IPS-18a (cell line): Measurements from ENCODE around the gene SDK2.
"Not testable (repeated sequence)": the region's sequence is repeated elsewhere in the genome, so short reads cannot be mapped to it uniquely, and the experiment has no call there.

ENCODE experiments used
- H3K27ac ChIP-seq: one replicate; pipeline ENCODE4 v1.5.1; 2013; ENCODE audit warnings: low read length
- H3K27me3 ChIP-seq: one replicate; pipeline ENCODE4 v1.6.1; 2013; ENCODE audit warnings: mild to moderate bottlenecking, low read length; ENCODE audit not compliant: control insufficient read depth, insufficient read depth
- H3K36me3 ChIP-seq: one replicate; pipeline ENCODE4 v1.6.1; 2013; ENCODE audit warnings: low read depth, low read length; ENCODE audit not compliant: control insufficient read depth
- H3K4me1 ChIP-seq: one replicate; pipeline ENCODE4 v1.6.1; 2013; ENCODE audit warnings: low read depth, low read length; ENCODE audit not compliant: control insufficient read depth
- H3K4me3 ChIP-seq: one replicate; pipeline ENCODE4 v1.5.1; 2013; ENCODE audit warnings: low read length
- H3K9ac ChIP-seq: one replicate; pipeline ENCODE4 v1.6.1; 2013; ENCODE audit warnings: mild to moderate bottlenecking, low read length, moderate library complexity
- H3K9me3 ChIP-seq: one replicate; pipeline ENCODE4 v1.6.1; 2013; ENCODE audit warnings: low read depth, low read length; ENCODE audit not compliant: control insufficient read depth

SDK2 gene

DNA sequence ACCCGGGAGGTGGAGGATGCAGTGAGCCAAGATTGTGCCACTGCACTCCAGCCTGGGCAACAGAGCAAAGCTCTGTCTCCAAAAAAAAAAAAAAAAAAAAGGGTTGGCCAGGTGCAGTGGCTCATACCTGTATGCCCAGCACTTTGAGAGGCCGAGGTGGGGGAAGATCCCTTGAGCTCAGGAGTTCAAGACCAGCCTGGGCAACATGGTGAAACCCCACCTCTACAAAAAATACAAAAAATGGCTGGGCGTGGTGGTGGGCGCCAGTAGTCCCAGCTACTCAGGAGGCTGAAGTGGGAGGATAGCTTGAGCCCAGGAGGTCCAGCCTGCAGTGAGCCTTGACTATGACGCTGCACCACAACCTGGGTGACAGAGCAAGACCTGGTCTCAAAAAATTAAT, 335.3 kb downstream of the SDK2 start:
- H3K9ac ChIP-seq, H3K9me3 ChIP-seq, H3K36me3 ChIP-seq, H3K4me3 ChIP-seq, H3K27ac ChIP-seq: not testable (repeated sequence)
- peaks cover 32% of the 10 kb centered on the region for H3K4me1 ChIP-seq
- peaks cover 13% of the 10 kb centered on the region for H3K27me3 ChIP-seq

GRCh38 chr17:73308017-73308823, 336.0 kb downstream of the SDK2 start:
- Histone ChIP-seq H3K9ac (no peak overlapping the region), H3K9me3 (no peaks in the 10 kb centered on the region), H3K27me3 (peaks cover 9% of the 10 kb centered on the region), H3K27ac (no peak overlapping the region), H3K36me3 (no peaks in the 10 kb centered on the region), H3K4me1 (peaks cover 29% of the 10 kb centered on the region), H3K4me3 (no peak overlapping the region)

- peaks cover 22% of the 10 kb centered on the region for H3K4me1 ChIP-seq
- no peaks in the 10 kb centered on the region for H3K9me3 ChIP-seq
- H3K27me3 ChIP-seq, result no peaks in the 10 kb centered on the region
- no peak overlapping the region for H3K9ac ChIP-seq
- no peak overlapping the region for H3K27ac ChIP-seq
- H3K4me3 ChIP-seq, result no peak overlapping the region
- H3K36me3 ChIP-seq, result no peaks in the 10 kb centered on the region
Observed at GRCh38 chr17:73307130-73307529, 337.1 kb downstream of the SDK2 start.

GRCh38 chr17:73305845-73306836, 338.1 kb downstream of the SDK2 start:
- no peak overlapping the region for H3K4me3 ChIP-seq
- peaks cover 22% of the 10 kb centered on the region for H3K4me1 ChIP-seq
- no peak overlapping the region for H3K9ac ChIP-seq
- H3K9me3 ChIP-seq, result no peaks in the 10 kb centered on the region
- no peak overlapping the region for H3K27ac ChIP-seq
- no peaks in the 10 kb centered on the region for H3K27me3 ChIP-seq
- H3K36me3 ChIP-seq, result no peaks in the 10 kb centered on the region

GRCh38 chr17:73304971-73305812, 339.1 kb downstream of the SDK2 start:
- Histone ChIP-seq H3K9ac (no peak overlapping the region), H3K4me3 (no peak overlapping the region), H3K27me3 (no peaks in the 10 kb centered on the region), H3K27ac (no peak overlapping the region), H3K4me1 (peaks cover 22% of the 10 kb centered on the region), H3K36me3 (no peaks in the 10 kb centered on the region), H3K9me3 (no peaks in the 10 kb centered on the region)

- peaks cover 16% of the 10 kb centered on the region for H3K4me1 ChIP-seq
- H3K27ac ChIP-seq, result no peak overlapping the region
- H3K27me3 ChIP-seq, result no peaks in the 10 kb centered on the region
- H3K4me3 ChIP-seq, result no peak overlapping the region
- no peaks in the 10 kb centered on the region for H3K36me3 ChIP-seq
- H3K9ac ChIP-seq, result no peak overlapping the region
- H3K9me3 ChIP-seq, result no peaks in the 10 kb centered on the region
Observed at GRCh38 chr17:73304438-73304837, 339.8 kb downstream of the SDK2 start.

DNA sequence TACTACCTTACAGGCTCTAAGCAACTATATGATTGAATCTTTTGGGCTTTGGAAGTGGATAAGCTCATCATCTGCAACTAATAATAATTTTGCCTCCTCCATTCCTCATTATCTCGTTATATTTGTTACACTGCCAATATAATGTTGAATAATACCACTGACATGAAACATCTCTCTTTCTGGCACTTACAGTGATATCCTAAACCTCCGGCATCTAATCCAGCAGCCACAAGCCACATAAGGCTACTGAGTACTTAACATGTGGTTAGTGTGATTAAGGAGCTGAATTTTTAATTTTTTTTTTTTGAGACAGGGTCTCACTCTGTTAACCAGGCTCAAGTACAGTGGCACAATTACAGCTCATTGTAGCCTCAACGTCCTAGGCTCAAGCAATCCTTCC, 342.1 kb downstream of the SDK2 start:
- Histone ChIP-seq H3K9me3 (no peaks in the 10 kb centered on the region), H3K4me1 (peaks cover 22% of the 10 kb centered on the region), H3K9ac (no peak overlapping the region), H3K36me3 (no peaks in the 10 kb centered on the region), H3K4me3 (no peak overlapping the region), H3K27me3 (no peaks in the 10 kb centered on the region), H3K27ac (no peak overlapping the region)

DNA sequence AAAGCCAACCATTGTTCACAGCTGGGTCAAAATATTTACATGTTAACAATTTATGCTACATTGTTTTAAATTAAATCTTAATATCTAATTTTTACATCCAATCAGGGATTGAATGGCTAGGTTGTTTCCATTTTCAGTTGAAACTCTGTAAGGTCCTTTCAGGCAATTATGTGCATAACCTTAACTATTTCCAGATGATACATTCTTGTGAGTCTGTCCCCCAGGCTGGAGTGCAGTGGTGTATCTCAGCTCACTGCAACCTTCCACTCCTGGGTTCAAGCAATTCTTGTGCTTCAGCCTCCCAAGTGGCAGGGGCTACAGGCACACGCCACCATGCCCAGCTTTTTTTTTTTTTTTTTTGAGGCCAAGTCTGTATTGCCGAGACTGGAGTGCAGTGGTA, 342.9 kb downstream of the SDK2 start:
- H3K4me1 ChIP-seq, result peaks cover 22% of the 10 kb centered on the region
- no peak overlapping the region for H3K27ac ChIP-seq
- no peaks in the 10 kb centered on the region for H3K9me3 ChIP-seq
- no peaks in the 10 kb centered on the region for H3K36me3 ChIP-seq
- H3K9ac ChIP-seq, result no peak overlapping the region
- no peak overlapping the region for H3K4me3 ChIP-seq
- no peaks in the 10 kb centered on the region for H3K27me3 ChIP-seq

DNA sequence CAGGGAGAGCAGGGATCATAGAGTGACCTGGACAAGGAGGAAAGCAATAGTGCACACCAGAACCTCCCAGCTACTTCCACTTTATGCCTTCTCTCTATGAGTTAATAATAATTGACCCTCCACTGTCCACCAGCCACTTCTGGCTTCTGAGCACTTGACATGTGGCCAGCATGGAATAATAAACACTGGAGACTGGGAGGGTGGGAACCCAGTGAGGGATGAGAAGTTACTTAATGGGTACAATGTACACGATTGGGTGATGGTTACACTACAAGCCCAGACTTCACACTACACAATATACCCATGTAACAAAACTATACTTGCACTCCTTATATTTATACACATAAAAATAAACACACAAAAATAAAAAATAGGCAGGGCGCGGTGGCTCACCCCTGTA, 343.9 kb downstream of the SDK2 start:
- Histone ChIP-seq H3K4me1 (peaks cover 17% of the 10 kb centered on the region), H3K27me3 (no peaks in the 10 kb centered on the region), H3K36me3 (no peaks in the 10 kb centered on the region), H3K9me3 (no peaks in the 10 kb centered on the region), H3K27ac (no peak overlapping the region), H3K9ac (no peak overlapping the region), H3K4me3 (no peak overlapping the region)

- H3K4me1 ChIP-seq, result peaks cover 8% of the 10 kb centered on the region
- no peak overlapping the region for H3K4me3 ChIP-seq
- H3K27me3 ChIP-seq, result no peaks in the 10 kb centered on the region
Observed at GRCh38 chr17:73297934-73298861, 346.0 kb downstream of the SDK2 start.

More at GRCh38 chr17:73297934-73298861, 346.0 kb downstream of the SDK2 start:
- Histone ChIP-seq H3K9ac (no peak overlapping the region), H3K9me3 (no peaks in the 10 kb centered on the region), H3K27ac (no peak overlapping the region), H3K36me3 (no peaks in the 10 kb centered on the region)
